ENCODE results near the gene PHLDA3.

The PHLDA3 gene

GRCh38 chr1:201450721-201451291 is 18.2 kb downstream of the PHLDA3 start:
- no peak overlapping the region for H3K27ac ChIP-seq

GRCh38 chr1:201448990-201449389 is 20.0 kb downstream of the PHLDA3 start:
- TF ChIP-seq CTCF (IDR thresholded peaks at IDR 0.05): no peak
- Histone ChIP-seq H3K9me3 (no peaks in the 10 kb centered on the region), H3K4me3 (ENCODE audit: low read depth in 1 of 2, low read length in 1 of 2) (no peak overlapping the region), H3K36me3 (no peaks in the 10 kb centered on the region), H3K27me3 (peaks cover 12% of the 10 kb centered on the region), H3K27ac (no peak overlapping the region), H3K4me1 (ENCODE audit: control insufficient read depth in 1 of 2, insufficient read depth in 1 of 2, low read depth in 1 of 2, low read length in 1 of 2) (peaks cover 7 to 13% of the 10 kb centered on the region in 2 experiments)

More at GRCh38 chr1:201450721-201451291, 18.2 kb downstream of the PHLDA3 start:
- Histone ChIP-seq H3K4me3 (ENCODE audit: low read depth in 1 of 2, low read length in 1 of 2) (no peak overlapping the region), H3K9me3 (no peaks in the 10 kb centered on the region), H3K4me1 (ENCODE audit: control insufficient read depth in 1 of 2, insufficient read depth in 1 of 2, low read depth in 1 of 2, low read length in 1 of 2) (peaks cover 7 to 13% of the 10 kb centered on the region in 2 experiments), H3K36me3 (no peaks in the 10 kb centered on the region), H3K27me3 (peaks cover 18% of the 10 kb centered on the region)
- TF ChIP-seq CTCF (IDR thresholded peaks at IDR 0.05): no peak

DNA sequence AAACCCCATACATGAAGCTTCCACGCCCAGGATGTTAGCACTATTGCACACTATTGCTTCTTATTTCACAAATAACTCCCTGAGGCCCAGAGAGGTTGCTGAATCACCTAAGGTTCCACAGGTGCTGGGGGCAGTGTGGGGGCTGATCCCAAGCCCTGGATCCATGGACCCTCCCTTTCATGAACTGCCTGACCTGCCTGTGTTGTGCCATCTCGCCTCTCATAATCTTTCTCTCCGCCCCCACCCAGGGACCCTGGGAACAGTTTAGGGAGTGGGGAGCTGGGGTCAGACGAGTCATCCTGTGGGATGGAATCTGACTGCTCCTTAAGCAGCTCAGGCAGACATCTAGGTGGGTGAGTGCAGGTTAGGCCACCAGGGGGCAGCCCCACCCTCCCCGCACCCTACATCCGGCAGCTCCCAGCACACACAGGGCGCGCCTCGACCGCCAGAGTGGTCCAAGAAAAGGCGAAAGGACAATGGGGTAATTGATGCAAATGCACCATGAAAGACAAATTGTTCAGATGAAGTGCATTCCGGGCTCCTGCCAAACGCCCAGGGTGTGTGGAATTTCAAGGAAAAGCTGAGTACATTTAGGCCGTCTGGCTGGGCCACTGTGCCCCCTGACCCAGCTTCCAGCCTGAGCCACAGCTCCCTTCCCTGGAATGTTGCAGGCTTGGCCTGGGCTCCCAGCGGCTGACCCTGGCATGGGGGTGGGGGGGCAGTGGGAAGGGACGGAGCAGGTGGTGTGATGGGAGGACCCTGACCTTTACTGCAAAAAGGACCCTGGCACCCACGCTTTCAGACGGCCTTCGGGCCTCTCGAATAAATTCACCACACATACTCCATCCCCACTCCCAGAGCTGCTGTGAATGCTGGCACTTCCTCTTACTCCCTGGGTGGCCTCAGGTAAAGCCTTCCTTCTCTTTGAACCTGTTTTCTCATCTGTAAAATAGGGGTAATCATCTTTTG is 20.8 kb downstream of the PHLDA3 start:
- TF ChIP-seq CTCF (IDR thresholded peaks at IDR 0.05): peak; percentile 43
- Histone ChIP-seq H3K4me1 (ENCODE audit: control insufficient read depth in 1 of 2, insufficient read depth in 1 of 2, low read depth in 1 of 2, low read length in 1 of 2) (peaks cover 7 to 13% of the 10 kb centered on the region in 2 experiments), H3K27ac (no peak overlapping the region), H3K36me3 (no peaks in the 10 kb centered on the region), H3K9me3 (no peaks in the 10 kb centered on the region), H3K27me3 (peaks cover 9% of the 10 kb centered on the region), H3K4me3 (ENCODE audit: low read depth in 1 of 2, low read length in 1 of 2) (no peak overlapping the region)

DNA sequence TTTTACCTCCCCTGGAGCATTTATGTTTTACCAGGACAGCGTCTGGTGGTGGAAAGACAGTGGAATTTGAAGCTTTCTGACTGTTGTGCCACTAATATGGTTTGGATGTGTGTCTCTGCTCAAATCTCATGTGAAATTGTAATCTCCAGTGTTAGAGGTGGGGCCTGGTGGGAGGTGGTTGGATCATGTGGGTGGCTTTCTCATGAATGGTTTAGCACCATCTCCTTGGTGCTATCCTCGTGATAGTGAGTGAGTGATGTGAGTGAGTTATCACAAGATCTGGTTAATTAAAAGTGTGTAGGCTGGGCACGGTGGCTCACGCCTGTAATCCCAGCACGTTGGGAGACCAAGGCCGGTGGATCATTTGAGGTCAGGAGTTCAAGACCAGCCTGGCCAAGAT is 23.7 kb downstream of the PHLDA3 start:
- H3K4me1 ChIP-seq (ENCODE audit: control insufficient read depth in 1 of 2, insufficient read depth in 1 of 2, low read depth in 1 of 2, low read length in 1 of 2): peaks cover 7 to 10% of the 10 kb centered on the region in 2 experiments
- no peak for TF ChIP-seq CTCF (IDR thresholded peaks at IDR 0.05)
- H3K36me3 ChIP-seq: no peaks in the 10 kb centered on the region
- no peaks in the 10 kb centered on the region for H3K9me3 ChIP-seq
- no peaks in the 10 kb centered on the region for H3K27me3 ChIP-seq
- no peak overlapping the region for H3K4me3 ChIP-seq (ENCODE audit: low read depth in 1 of 2, low read length in 1 of 2)
- no peak overlapping the region for H3K27ac ChIP-seq

DNA sequence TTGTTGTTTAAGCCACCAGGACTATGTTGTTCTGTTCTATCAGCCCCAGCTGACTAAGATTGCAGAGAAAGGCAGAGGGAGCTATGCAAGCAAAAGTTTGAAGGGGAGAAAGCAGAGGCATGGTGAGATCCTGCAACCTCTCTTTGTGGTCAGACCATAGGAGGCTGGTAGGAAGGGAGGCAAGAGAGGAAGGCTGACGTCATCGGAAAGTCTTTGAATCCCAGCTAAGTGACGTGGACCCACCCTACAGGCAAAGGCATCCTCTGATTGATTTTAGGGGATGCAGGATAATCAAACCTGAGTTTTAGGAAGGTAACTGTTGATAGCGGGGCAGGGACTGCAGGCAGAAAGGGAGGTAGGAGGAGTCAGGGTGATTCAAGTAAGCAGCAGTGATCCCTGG is 24.2 kb downstream of the PHLDA3 start:
- no peaks in the 10 kb centered on the region for H3K36me3 ChIP-seq
- no peaks in the 10 kb centered on the region for H3K9me3 ChIP-seq
- H3K27me3 ChIP-seq: no peaks in the 10 kb centered on the region
- H3K4me3 ChIP-seq (ENCODE audit: low read depth in 1 of 2, low read length in 1 of 2): no peak overlapping the region
- no peak overlapping the region for H3K27ac ChIP-seq
- TF ChIP-seq CTCF (IDR thresholded peaks at IDR 0.05): no peak
- H3K4me1 ChIP-seq (ENCODE audit: control insufficient read depth in 1 of 2, insufficient read depth in 1 of 2, low read depth in 1 of 2, low read length in 1 of 2): peaks cover 7 to 10% of the 10 kb centered on the region in 2 experiments

Measured in neutrophil (primary cell).